ENCODE results near the gene TBC1D32. TPM values are rescaled to one million over a fixed set of nuclear protein-coding genes. Genes with fewer than 3 reads are reported as not detected.

Gene TBC1D32
- polyA plus RNA-seq, 1 of the 3 experiments (the other 2 are of a cell fraction): 2.3 TPM

GRCh38 chr6:121319603-121320002, 14.7 kb downstream of the TBC1D32 start:
- no peaks in the 10 kb centered on the region for H3K4me1 ChIP-seq (ENCODE audit: control insufficient read depth in 1 of 2, insufficient read depth in 2 of 2, low read depth in 1 of 2, low read length in 1 of 2)
- H3K9ac ChIP-seq: no peak overlapping the region
- no peak overlapping the region for H3K4me2 ChIP-seq
- no peak for TF ChIP-seq MEF2A (IDR thresholded peaks at IDR 0.05; ENCODE audit: borderline replicate concordance, low read depth)
- no peak for TF ChIP-seq TCF12 (IDR thresholded peaks at IDR 0.05)
- TF ChIP-seq GATA2 (CRISPR knock-in tag; IDR thresholded peaks at IDR 0.05): no peak
- TF ChIP-seq RCOR1 (IDR thresholded peaks at IDR 0.05; ENCODE audit: low read length): no peak
- no peak for TF ChIP-seq IRF3 (IDR thresholded peaks at IDR 0.05; ENCODE audit: low read depth, low read length)
- TF ChIP-seq USF2 (IDR thresholded peaks at IDR 0.05; ENCODE audit: borderline replicate concordance, low read depth, low read length): no peak
- no peak for TF ChIP-seq MXI1 (IDR thresholded peaks at IDR 0.05; ENCODE audit: low read depth, low read length)
- no peak for TF ChIP-seq CHD2 (IDR thresholded peaks at IDR 0.05; ENCODE audit: low read length, partially characterized antibody)
- TF ChIP-seq JUND (IDR thresholded peaks at IDR 0.05): no peak
- no peak for TF ChIP-seq FOXJ3 (CRISPR knock-in tag; IDR thresholded peaks at IDR 0.05)
- TF ChIP-seq CTCF (IDR thresholded peaks at IDR 0.05): no peak
- TF ChIP-seq RFX5 (IDR thresholded peaks at IDR 0.05; ENCODE audit: low read length): no peak
- no peak for TF ChIP-seq NRF1 (IDR thresholded peaks at IDR 0.05; ENCODE audit: low read depth, low read length)
- ChIA-PET POLR2A (no interaction called here), CTCF (interaction anchor here (1.0 to 2.1 kb wide), 4 partner anchors 10 to 81 kb away, joined by 3 to 6 read pairs (median 3); no protein-coding TSS in a partner anchor)
- no peaks in the 10 kb centered on the region for H3K27me3 ChIP-seq (ENCODE audit: insufficient read depth)
- peaks cover 10 to 37% of the 10 kb centered on the region in 2 experiments for H3K36me3 ChIP-seq (replicated peaks in 1 of 2; ENCODE audit: control insufficient read depth in 1 of 2, insufficient read depth in 2 of 2, low read length in 1 of 2)
- H3K4me3 ChIP-seq (ENCODE audit: low read depth in 2 of 2, low read length in 1 of 2): no peak overlapping the region
- H3K9me3 ChIP-seq: no peaks in the 10 kb centered on the region
- H3K27ac ChIP-seq (ENCODE audit: low read depth in 2 of 2, low read length in 1 of 2): no peak overlapping the region
- H3K79me2 ChIP-seq (ENCODE audit: insufficient read depth): no peaks in the 10 kb centered on the region
- H4K20me1 ChIP-seq (ENCODE audit: insufficient read depth): no peaks in the 10 kb centered on the region
- DNase-seq: no peak
- H3K9me2 ChIP-seq: no peaks in the 10 kb centered on the region
- 94% methylated on average over 2 of the region's 2 CpGs for WGBS (ENCODE audit: low lambda C conversion rate)
- no peaks in the 10 kb centered on the region for H3F3A ChIP-seq (replicated peaks; ENCODE audit: insufficient read depth)
- H2AFZ ChIP-seq (ENCODE audit: low read depth): no peak overlapping the region

GRCh38 chr6:121319112-121319553, 15.1 kb downstream of the TBC1D32 start:
- no peaks in the 10 kb centered on the region for H3K79me2 ChIP-seq (ENCODE audit: insufficient read depth)
- H3K4me3 ChIP-seq (ENCODE audit: low read depth in 2 of 2, low read length in 1 of 2): no peak overlapping the region
- no peak overlapping the region for H2AFZ ChIP-seq (ENCODE audit: low read depth)
- H3K9me3 ChIP-seq: no peaks in the 10 kb centered on the region
- no peaks in the 10 kb centered on the region for H3K4me1 ChIP-seq (ENCODE audit: control insufficient read depth in 1 of 2, insufficient read depth in 2 of 2, low read depth in 1 of 2, low read length in 1 of 2)
- no peak for DNase-seq
- H3K9me2 ChIP-seq: no peaks in the 10 kb centered on the region
- H3K9ac ChIP-seq: no peak overlapping the region
- no peak overlapping the region for H3K27ac ChIP-seq (ENCODE audit: low read depth in 2 of 2, low read length in 1 of 2)
- H3K27me3 ChIP-seq (ENCODE audit: insufficient read depth): no peaks in the 10 kb centered on the region
- H3K36me3 ChIP-seq (replicated peaks in 1 of 2; ENCODE audit: control insufficient read depth in 1 of 2, insufficient read depth in 2 of 2, low read length in 1 of 2): peaks cover 10 to 37% of the 10 kb centered on the region in 2 experiments
- ChIA-PET CTCF (interaction anchor here (1.0 to 2.1 kb wide), 6 partner anchors 11 to 264 kb away, joined by 3 to 6 read pairs (median 4); no protein-coding TSS in a partner anchor), POLR2A (no interaction called here)
- no peaks in the 10 kb centered on the region for H4K20me1 ChIP-seq (ENCODE audit: insufficient read depth)
- no peak overlapping the region for H3K4me2 ChIP-seq
- WGBS (ENCODE audit: low lambda C conversion rate): 81% methylated on average over 4 of the region's 4 CpGs
- no peaks in the 10 kb centered on the region for H3F3A ChIP-seq (replicated peaks; ENCODE audit: insufficient read depth)
- no peak for TF ChIP-seq SMC3 (IDR thresholded peaks at IDR 0.05; ENCODE audit: low read depth, low read length)
- no peak for TF ChIP-seq GABPA (IDR thresholded peaks at IDR 0.05; ENCODE audit: low read depth)
- TF ChIP-seq IRF3 (IDR thresholded peaks at IDR 0.05; ENCODE audit: low read depth, low read length): no peak
- no peak for TF ChIP-seq FOXJ3 (CRISPR knock-in tag; IDR thresholded peaks at IDR 0.05)
- TF ChIP-seq REST (IDR thresholded peaks at IDR 0.05; ENCODE audit: low read depth, low read length): no peak
- TF ChIP-seq JUND (IDR thresholded peaks at IDR 0.05): no peak
- TF ChIP-seq MXI1 (IDR thresholded peaks at IDR 0.05; ENCODE audit: low read depth, low read length): no peak
- TF ChIP-seq EP300 (IDR thresholded peaks at IDR 0.05; ENCODE audit: borderline replicate concordance in 1 of 2, low read depth in 1 of 2, low read length in 1 of 2): no peak
